ENCODE measurements around the gene C16orf96. TPM values are rescaled to one million over a fixed set of nuclear protein-coding genes. Genes with fewer than 3 reads are reported as not detected.

Gene C16orf96
- total RNA-seq, 1 donor from 2014 or later = 0.11 TPM

GRCh38 chr16:4624827-4625559 lies 68.9 kb downstream of the C16orf96 start:
- TF ChIP-seq EZH2phosphoT487 (IDR thresholded peaks at IDR 0.05) = no peak
- no peak for TF ChIP-seq EZH2 (IDR thresholded peaks at IDR 0.05)
- TF ChIP-seq CTCF (IDR thresholded peaks at IDR 0.05) = no peak
- Histone ChIP-seq H3K4me2 (peak overlapping the region; percentile 86), H3K36me3 (no peaks in the 10 kb centered on the region), H3K27me3 (no peaks in the 10 kb centered on the region), H3K9me3 (ENCODE audit: low read depth) (no peaks in the 10 kb centered on the region), H3K9ac (peak overlapping the region; percentile 46), H3K27ac (peak overlapping the region; percentile 43), H4K20me1 (ENCODE audit: low read depth) (peaks cover 29% of the 10 kb centered on the region), H3K4me1 (peaks cover 7% of the 10 kb centered on the region), H3F3A (ENCODE audit: low read depth) (peaks cover 14% of the 10 kb centered on the region), H2AFZ (replicated peaks) (peak overlapping the region; percentile 75), H3K4me3 (peak overlapping the region; percentile 91), H3K79me2 (ENCODE audit: low read depth) (peaks cover 50% of the 10 kb centered on the region)
- H3K4me1 Mint-ChIP-seq = peaks cover 22% of the 10 kb centered on the region
- H3K9me3 Mint-ChIP-seq = peaks cover 5% of the 10 kb centered on the region
- H3K4me3 Mint-ChIP-seq = peak overlapping the region; percentile 99
- peaks cover 4% of the 10 kb centered on the region for H3K27me3 Mint-ChIP-seq (ENCODE audit: insufficient read depth, low read depth)
- DNase-seq (ENCODE audit: low spot score) = peak; percentile 94
- H3K27ac Mint-ChIP-seq = peak overlapping the region; percentile 99
- peaks cover 18% of the 10 kb centered on the region for H3K36me3 Mint-ChIP-seq

GRCh38 chr16:4625560-4626159 lies 69.5 kb downstream of the C16orf96 start:
- peak; percentile 3 for DNase-seq (ENCODE audit: low spot score)
- H4K20me1 ChIP-seq (ENCODE audit: low read depth) = peaks cover 36% of the 10 kb centered on the region
- H3F3A ChIP-seq (ENCODE audit: low read depth) = peaks cover 14% of the 10 kb centered on the region
- H3K4me1 ChIP-seq = peaks cover 7% of the 10 kb centered on the region
- Mint-ChIP-seq H3K36me3 (peaks cover 18% of the 10 kb centered on the region), H3K27me3 (ENCODE audit: insufficient read depth, low read depth) (peaks cover 4% of the 10 kb centered on the region), H3K9me3 (peaks cover 5% of the 10 kb centered on the region), H3K4me1 (peaks cover 22% of the 10 kb centered on the region), H3K27ac (peak overlapping the region; percentile 99), H3K4me3 (peak overlapping the region; percentile 99)
- H3K36me3 ChIP-seq = no peaks in the 10 kb centered on the region
- peak overlapping the region; percentile 91 for H3K4me3 ChIP-seq
- H2AFZ ChIP-seq (replicated peaks) = peak overlapping the region; percentile 75
- no peaks in the 10 kb centered on the region for H3K27me3 ChIP-seq
- H3K27ac ChIP-seq = no peak overlapping the region
- H3K9ac ChIP-seq = no peak overlapping the region
- no peaks in the 10 kb centered on the region for H3K9me3 ChIP-seq (ENCODE audit: low read depth)
- TF ChIP-seq EZH2phosphoT487 (IDR thresholded peaks at IDR 0.05) (no peak), CTCF (IDR thresholded peaks at IDR 0.05) (no peak), EZH2 (IDR thresholded peaks at IDR 0.05) (no peak)
- H3K79me2 ChIP-seq (ENCODE audit: low read depth) = peaks cover 56% of the 10 kb centered on the region
- H3K4me2 ChIP-seq = peak overlapping the region; percentile 86

GRCh38 chr16:4626396-4626795 lies 70.3 kb downstream of the C16orf96 start:
- H3K27ac ChIP-seq = no peak overlapping the region

More at GRCh38 chr16:4626396-4626795, 70.3 kb downstream of the C16orf96 start:
- Mint-ChIP-seq H3K4me3 (peak overlapping the region; percentile 99), H3K27ac (no peak overlapping the region), H3K4me1 (peaks cover 22% of the 10 kb centered on the region), H3K36me3 (peaks cover 25% of the 10 kb centered on the region), H3K9me3 (peaks cover 12% of the 10 kb centered on the region), H3K27me3 (ENCODE audit: insufficient read depth, low read depth) (peaks cover 8% of the 10 kb centered on the region)
- Histone ChIP-seq H3K27me3 (no peaks in the 10 kb centered on the region), H3F3A (ENCODE audit: low read depth) (peaks cover 14% of the 10 kb centered on the region), H3K9me3 (ENCODE audit: low read depth) (no peaks in the 10 kb centered on the region), H3K79me2 (ENCODE audit: low read depth) (peaks cover 63% of the 10 kb centered on the region), H3K4me1 (peaks cover 7% of the 10 kb centered on the region), H4K20me1 (ENCODE audit: low read depth) (peaks cover 43% of the 10 kb centered on the region), H2AFZ (replicated peaks) (no peak overlapping the region), H3K9ac (no peak overlapping the region), H3K4me2 (no peak overlapping the region), H3K36me3 (no peaks in the 10 kb centered on the region), H3K4me3 (no peak overlapping the region)
- DNase-seq (ENCODE audit: low spot score) = peak; percentile 1
- TF ChIP-seq EZH2phosphoT487 (IDR thresholded peaks at IDR 0.05) (no peak), EZH2 (IDR thresholded peaks at IDR 0.05) (no peak), CTCF (IDR thresholded peaks at IDR 0.05) (no peak)
